Neural cell (in vitro differentiated cells): Measurements from ENCODE around the gene LAMP1.

ENCODE experiments used
- CTCF ChIP-seq: fragments of 450-650 bp; IDR thresholded peaks from 2 replicates; pipeline ENCODE4 v1.5.1; 2014; ENCODE audit warnings: antibody characterized with exemption, mild to moderate bottlenecking, moderate library complexity; ENCODE audit not compliant: poor library complexity, severe bottlenecking
- EP300 ChIP-seq: fragments of 450-650 bp; conservative IDR thresholded peaks from 2 replicates; pipeline ENCODE4 v1.6.1; 2014; ENCODE audit warnings: antibody characterized with exemption, mild to moderate bottlenecking, moderate library complexity; ENCODE audit not compliant: poor library complexity, severe bottlenecking
- EZH2 ChIP-seq: fragments of 200-600, 300-800 bp; shearing (Covaris generic), sonication (generic); IDR thresholded peaks from 2 replicates; pipeline ENCODE4 v1.6.1; 2014; ENCODE audit warnings: antibody characterized with exemption, low read length, borderline replicate concordance, mild to moderate bottlenecking; ENCODE audit not compliant: insufficient read depth, poor library complexity, severe bottlenecking
- POLR2AphosphoS5 ChIP-seq: IDR thresholded peaks from 2 replicates; pipeline ENCODE4 v1.6.1; 2012
- REST ChIP-seq: IDR thresholded peaks from 2 replicates; pipeline ENCODE4 v1.6.1; 2012; ENCODE audit warnings: borderline replicate concordance
- SMC3 ChIP-seq: fragments of 450-650 bp; conservative IDR thresholded peaks from 2 replicates; pipeline ENCODE4 v1.6.1; 2014; ENCODE audit warnings: antibody characterized with exemption, mild to moderate bottlenecking, moderate library complexity; ENCODE audit not compliant: poor library complexity
- TAF1 ChIP-seq: IDR thresholded peaks from 2 replicates; pipeline ENCODE4 v1.6.1; 2012; ENCODE audit warnings: low read depth

GRCh38 chr13:113307491-113307890 lies 10.5 kb downstream of the LAMP1 start:
- no peak for TF ChIP-seq CTCF
- TF ChIP-seq REST, result no peak
- TF ChIP-seq EP300, result no peak
- no peak for TF ChIP-seq POLR2AphosphoS5
- no peak for TF ChIP-seq EZH2
- no peak for TF ChIP-seq SMC3
- TF ChIP-seq TAF1, result no peak
